ENCODE data around the gene NTNG2. TPM values are rescaled to one million over a fixed set of nuclear protein-coding genes. Genes with fewer than 3 reads are reported as not detected.

Gene NTNG2
- total and polyA plus RNA-seq, 9 of the 15 experiments (the other 6 are each of a cell fraction or from before 2014, with no cell fraction given) = 0.01 to 0.11 (median 0.09) TPM; not detected in 6

- BruUV-seq (replicated peaks) = no TSS peak
- H3K27me3 ChIP-seq (ENCODE audit: control insufficient read depth in 2 of 2, insufficient read depth in 2 of 2, low read length in 2 of 2) = peaks cover 26 to 80% of the 10 kb centered on the region in 2 experiments
- no peaks in the 10 kb centered on the region for H3K79me2 ChIP-seq (ENCODE audit: control insufficient read depth, insufficient read depth, low read length)
- H3K9me1 ChIP-seq (ENCODE audit: control insufficient read depth, insufficient read depth, low read length) = no peaks in the 10 kb centered on the region
- no peaks in the 10 kb centered on the region for H3K9me3 ChIP-seq (replicated peaks; ENCODE audit: control insufficient read depth, insufficient read depth, low read depth, low read length)
- H3K4me3 ChIP-seq = peak overlapping the region; percentile 52
- no peak for DNase-seq (ENCODE audit: extremely low read depth in 1 of 4, low spot score in 3 of 4)
- WGBS (ENCODE audit: insufficient coverage, low coverage, missing lambda C conversion rate) = 1% methylated on average over 16 of the region's 33 CpGs
- H3K9ac ChIP-seq (ENCODE audit: insufficient read depth in 1 of 2, low read depth in 2 of 2, low read length in 2 of 2) = peak overlapping the region in 1 of 2 experiments; percentile 91; a peak in 2 of 4 replicates
- ChIA-PET POLR2A (interaction anchor here (0.6 to 1.3 kb wide), 3 partner anchors 14 to 323 kb away, joined by 3 read pairs; no protein-coding TSS in a partner anchor), CTCF (ENCODE audit: low intra/inter-chr PET ratio) (no interaction called here)
- ATAC-seq = no peak
- no peak for FAIRE-seq
- no peaks in the 10 kb centered on the region for H3K36me3 ChIP-seq (ENCODE audit: control insufficient read depth, insufficient read depth, low read length)
- TF ChIP-seq IFI16 (CRISPR knock-in tag; IDR thresholded peaks at IDR 0.05) = no peak
- TF ChIP-seq MNT (conservative IDR thresholded peaks at IDR 0.05) = peak in 1 of 2 experiments; percentile 38; a peak in 1 of 4 replicates
- no peak for TF ChIP-seq ZNF592 (IDR thresholded peaks at IDR 0.05)
- peak; percentile 51 for TF ChIP-seq BHLHE40 (IDR thresholded peaks at IDR 0.05; ENCODE audit: low read length)
- TF ChIP-seq E2F6 (IDR thresholded peaks at IDR 0.05; ENCODE audit: borderline replicate concordance in 1 of 2, extremely low read depth in 1 of 2, insufficient read depth in 1 of 2, insufficient read length in 1 of 2, low read depth in 1 of 2, low read length in 1 of 2, poor library complexity in 1 of 2, severe bottlenecking in 1 of 2) = peak in 1 of 2 experiments; percentile 4
- no peak for TF ChIP-seq MAFK (IDR thresholded peaks at IDR 0.05; ENCODE audit: low read length)
- 0 out of 2 replicates have a peak, but pooled peaks have one; percentile 27 for TF ChIP-seq NCOA6 (IDR thresholded peaks at IDR 0.05)
- TF ChIP-seq XRCC4 (IDR thresholded peaks at IDR 0.05; ENCODE audit: extremely low read depth, insufficient read depth, insufficient read length) = no peak
- no peak for TF ChIP-seq MLLT1 (IDR thresholded peaks at IDR 0.05)
- H3K4me2 ChIP-seq (ENCODE audit: insufficient read depth, low read length) = peak overlapping the region; percentile 81
- peaks cover 0 to 50% of the 10 kb centered on the region in 2 experiments; a peak in 4 of 5 replicates for H3K4me1 ChIP-seq (replicated peaks in 1 of 2; ENCODE audit: control insufficient read depth in 2 of 2, insufficient read depth in 2 of 2, low read length in 2 of 2)
- H3K27ac ChIP-seq (ENCODE audit: extremely low read depth, low read depth, low read length) = no peak overlapping the region
- intact Hi-C loops (cut with micrococcal nuclease) (no loop called here), in situ Hi-C loops (cut with MboI) (no loop called here)
- H4K20me1 ChIP-seq (replicated peaks; ENCODE audit: control insufficient read depth, insufficient read depth, low read length) = peaks cover 7% of the 10 kb centered on the region
- H2AFZ ChIP-seq (ENCODE audit: low read depth, low read length) = peak overlapping the region; percentile 97
Observed at GRCh38 chr9:132241483-132241839, 79.6 kb downstream of the NTNG2 start.
